Choroid plexus epithelial cell (primary cell): ENCODE data around the gene ESAM.
A peak's percentile ranks its signal among the peaks of the same experiment; 100 is the strongest.

Experiments used
- DNase-seq: peaks from one replicate; pipeline ENCODE4 v3.0.0-alpha.2; 2010; ENCODE audit warnings: low read depth
- H3K4me3 ChIP-seq: 2 replicates; pipeline ENCODE4 v1.5.1; 2011; ENCODE audit warnings: low read depth, mild to moderate bottlenecking, control low read depth, low read length, moderate library complexity
- CTCF ChIP-seq: conservative IDR thresholded peaks from 2 replicates; pipeline ENCODE4 v1.5.1; 2011; ENCODE audit warnings: low read depth, mild to moderate bottlenecking, control low read depth, inconsistent platforms, low read length, moderate library complexity

ESAM gene

GRCh38 chr11:124729571-124729970 is 32.5 kb downstream of the ESAM start:
- TF ChIP-seq CTCF: no peak
- no peak overlapping the region for H3K4me3 ChIP-seq
- no peak for DNase-seq

GRCh38 chr11:124728134-124728533 is 34.0 kb downstream of the ESAM start:
- no peak for TF ChIP-seq CTCF
- no peak for DNase-seq
- no peak overlapping the region for H3K4me3 ChIP-seq

- no peak overlapping the region for H3K4me3 ChIP-seq
- no peak for TF ChIP-seq CTCF
- no peak for DNase-seq
These were observed 34.6 kb downstream of the ESAM start for GRCh38 chr11:124727474-124727873.

GRCh38 chr11:124725719-124726105 is 36.4 kb downstream of the ESAM start:
- TF ChIP-seq CTCF: no peak
- peak; percentile 36 for DNase-seq
- H3K4me3 ChIP-seq: no peak overlapping the region

- no peak for DNase-seq
- TF ChIP-seq CTCF: no peak
- no peak overlapping the region for H3K4me3 ChIP-seq
These were observed 36.9 kb downstream of the ESAM start for GRCh38 chr11:124724979-124725718.

GRCh38 chr11:124722176-124722575 is 39.9 kb downstream of the ESAM start:
- TF ChIP-seq CTCF: no peak
- no peak for DNase-seq
- no peak overlapping the region for H3K4me3 ChIP-seq

- TF ChIP-seq CTCF: no peak
- no peak for DNase-seq
- H3K4me3 ChIP-seq: no peak overlapping the region
These were observed 42.6 kb downstream of the ESAM start for GRCh38 chr11:124719534-124719933.
